ENCODE measurements around the gene CAMSAP3. TPM values are rescaled to one million over a fixed set of nuclear protein-coding genes. Genes with fewer than 3 reads are reported as not detected.
"Not testable (repeated sequence)": the region's sequence is repeated elsewhere in the genome, so short reads cannot be mapped to it uniquely, and the experiment has no call there.

Gene CAMSAP3
- total RNA-seq, 1 donor from 2014 or later, result not detected

- not testable (repeated sequence) for H3K9me3 ChIP-seq (ENCODE audit: control insufficient read depth in 3 of 3, low read length in 3 of 3); H3K36me3 ChIP-seq (ENCODE audit: control insufficient read depth in 3 of 3, insufficient read depth in 3 of 3, low read length in 3 of 3); H3K9ac ChIP-seq (ENCODE audit: low read depth in 1 of 3, low read length in 3 of 3); H3K27me3 ChIP-seq (ENCODE audit: control insufficient read depth in 3 of 3, insufficient read depth in 3 of 3, low read length in 3 of 3); H3K4me1 ChIP-seq (ENCODE audit: control insufficient read depth in 3 of 3, insufficient read depth in 3 of 3, low read length in 3 of 3); H3K4me3 ChIP-seq (ENCODE audit: low read length in 3 of 3); H3K27ac ChIP-seq (ENCODE audit: low read depth, low read length)
Measured at GRCh38 chr19:7577422-7577821, 18.2 kb upstream of the CAMSAP3 start.

DNA sequence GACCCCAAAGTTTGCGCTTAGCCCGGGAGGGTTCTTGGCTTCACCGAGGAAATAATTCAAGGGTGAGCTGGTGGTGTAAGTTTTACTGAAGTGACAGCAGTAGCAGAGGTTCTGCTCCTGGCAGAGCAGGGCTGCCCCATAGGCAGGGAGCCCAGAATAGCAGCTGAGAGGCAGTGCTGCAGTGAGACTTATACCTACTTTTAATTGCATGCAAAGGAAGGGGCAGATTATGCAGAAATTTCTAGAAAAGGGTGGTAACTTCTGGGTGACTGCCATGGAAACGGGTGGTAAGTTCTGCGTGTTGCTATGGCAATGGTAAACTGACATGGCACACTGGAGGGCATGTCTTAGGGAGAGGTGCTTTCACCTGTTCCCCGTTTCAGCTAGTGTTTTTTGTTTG is 17.5 kb upstream of the CAMSAP3 start:
- Histone ChIP-seq H3K9ac (ENCODE audit: low read depth in 1 of 3, low read length in 3 of 3) (no peak overlapping the region), H3K27me3 (ENCODE audit: control insufficient read depth in 3 of 3, insufficient read depth in 3 of 3, low read length in 3 of 3) (no peaks in the 10 kb centered on the region)

DNA sequence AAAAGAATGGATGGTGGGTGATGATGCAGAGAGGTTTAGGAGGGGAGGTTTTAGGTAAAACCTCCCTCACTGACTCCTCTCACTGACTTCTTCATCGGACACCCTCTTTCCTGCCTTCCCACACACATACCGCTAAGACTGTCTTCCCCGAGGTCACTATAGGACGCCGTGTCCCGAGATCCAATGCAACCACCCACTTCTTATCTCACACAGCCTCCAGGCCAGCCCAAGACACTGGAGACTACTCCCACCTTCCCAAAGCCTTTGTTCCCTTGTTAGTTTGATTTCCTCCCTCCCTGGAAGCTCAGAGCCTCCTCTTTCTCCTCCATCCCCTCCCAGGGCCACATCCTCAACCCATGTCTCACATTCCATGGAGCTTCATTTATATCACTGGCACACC is 16.5 kb upstream of the CAMSAP3 start:
- Histone ChIP-seq H3K27me3 (ENCODE audit: control insufficient read depth in 3 of 3, insufficient read depth in 3 of 3, low read length in 3 of 3) (no peaks in the 10 kb centered on the region), H3K27ac (ENCODE audit: low read depth, low read length) (no peak overlapping the region), H3K9me3 (ENCODE audit: control insufficient read depth in 3 of 3, low read length in 3 of 3) (no peaks in the 10 kb centered on the region), H3K36me3 (ENCODE audit: control insufficient read depth in 3 of 3, insufficient read depth in 3 of 3, low read length in 3 of 3) (no peaks in the 10 kb centered on the region), H3K4me3 (ENCODE audit: low read length in 3 of 3) (no peak overlapping the region), H3K9ac (ENCODE audit: low read depth in 1 of 3, low read length in 3 of 3) (no peak overlapping the region), H3K4me1 (ENCODE audit: control insufficient read depth in 3 of 3, insufficient read depth in 3 of 3, low read length in 3 of 3) (no peaks in the 10 kb centered on the region)

More for the DNA sequence above, 17.5 kb upstream of the CAMSAP3 start:
- Histone ChIP-seq H3K9me3 (ENCODE audit: control insufficient read depth in 3 of 3, low read length in 3 of 3) (no peaks in the 10 kb centered on the region), H3K4me3 (ENCODE audit: low read length in 3 of 3) (no peak overlapping the region), H3K36me3 (ENCODE audit: control insufficient read depth in 3 of 3, insufficient read depth in 3 of 3, low read length in 3 of 3) (no peaks in the 10 kb centered on the region), H3K4me1 (ENCODE audit: control insufficient read depth in 3 of 3, insufficient read depth in 3 of 3, low read length in 3 of 3) (no peaks in the 10 kb centered on the region), H3K27ac (ENCODE audit: low read depth, low read length) (no peak overlapping the region)

- Histone ChIP-seq H3K9ac (ENCODE audit: low read depth in 1 of 3, low read length in 3 of 3) (no peak overlapping the region), H3K27ac (ENCODE audit: low read depth, low read length) (no peak overlapping the region), H3K9me3 (ENCODE audit: control insufficient read depth in 3 of 3, low read length in 3 of 3) (no peaks in the 10 kb centered on the region), H3K36me3 (ENCODE audit: control insufficient read depth in 3 of 3, insufficient read depth in 3 of 3, low read length in 3 of 3) (no peaks in the 10 kb centered on the region), H3K4me1 (ENCODE audit: control insufficient read depth in 3 of 3, insufficient read depth in 3 of 3, low read length in 3 of 3) (no peaks in the 10 kb centered on the region), H3K27me3 (ENCODE audit: control insufficient read depth in 3 of 3, insufficient read depth in 3 of 3, low read length in 3 of 3) (no peaks in the 10 kb centered on the region), H3K4me3 (ENCODE audit: low read length in 3 of 3) (no peak overlapping the region)
Measured at GRCh38 chr19:7582446-7582845, 13.2 kb upstream of the CAMSAP3 start.

DNA sequence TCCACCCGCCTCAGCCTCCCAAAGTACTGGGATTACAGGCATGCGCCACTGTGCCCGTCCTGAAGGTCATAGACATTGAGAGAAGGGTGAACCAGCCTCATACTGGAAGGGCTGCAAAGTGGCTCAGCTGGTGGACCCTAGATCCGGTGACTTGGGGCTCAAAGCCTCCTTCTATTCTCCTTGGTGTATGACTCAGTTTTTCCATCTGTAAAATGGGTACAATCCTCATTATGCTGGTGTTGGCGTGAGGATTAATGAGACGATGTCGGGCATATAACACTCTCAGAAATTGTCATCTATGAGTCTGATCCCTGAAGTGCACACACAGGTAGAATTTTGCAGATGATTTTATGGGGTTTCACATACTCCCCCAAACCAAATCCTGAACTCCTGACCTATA is 5.8 kb upstream of the CAMSAP3 start:
- Histone ChIP-seq H3K4me3 (ENCODE audit: low read length in 3 of 3) (no peak overlapping the region), H3K9me3 (ENCODE audit: control insufficient read depth in 3 of 3, low read length in 3 of 3) (no peaks in the 10 kb centered on the region), H3K27ac (ENCODE audit: low read depth, low read length) (no peak overlapping the region), H3K4me1 (ENCODE audit: control insufficient read depth in 3 of 3, insufficient read depth in 3 of 3, low read length in 3 of 3) (no peaks in the 10 kb centered on the region), H3K27me3 (ENCODE audit: control insufficient read depth in 3 of 3, insufficient read depth in 3 of 3, low read length in 3 of 3) (peaks cover 9 to 14% (median 11%) of the 10 kb centered on the region in 3 donors), H3K36me3 (ENCODE audit: control insufficient read depth in 3 of 3, insufficient read depth in 3 of 3, low read length in 3 of 3) (no peaks in the 10 kb centered on the region), H3K9ac (ENCODE audit: low read depth in 1 of 3, low read length in 3 of 3) (no peak overlapping the region)

- no peak overlapping the region for H3K27ac ChIP-seq (ENCODE audit: low read depth, low read length)
- peaks cover 13 to 17% (median 15%) of the 10 kb centered on the region in 3 donors for H3K27me3 ChIP-seq (ENCODE audit: control insufficient read depth in 3 of 3, insufficient read depth in 3 of 3, low read length in 3 of 3)
- no peak overlapping the region for H3K9ac ChIP-seq (ENCODE audit: low read depth in 1 of 3, low read length in 3 of 3)
- no peaks in the 10 kb centered on the region for H3K9me3 ChIP-seq (ENCODE audit: control insufficient read depth in 3 of 3, low read length in 3 of 3)
- H3K4me3 ChIP-seq (ENCODE audit: low read length in 3 of 3), result no peak overlapping the region
- no peaks in the 10 kb centered on the region for H3K36me3 ChIP-seq (ENCODE audit: control insufficient read depth in 3 of 3, insufficient read depth in 3 of 3, low read length in 3 of 3)
- H3K4me1 ChIP-seq (ENCODE audit: control insufficient read depth in 3 of 3, insufficient read depth in 3 of 3, low read length in 3 of 3), result no peaks in the 10 kb centered on the region
Measured at GRCh38 chr19:7590256-7590655, 5.4 kb upstream of the CAMSAP3 start.

GRCh38 chr19:7596211-7596937 is 711 bp downstream of the CAMSAP3 start:
- Histone ChIP-seq H3K27ac (ENCODE audit: low read depth, low read length) (no peak overlapping the region), H3K9ac (ENCODE audit: low read depth in 1 of 3, low read length in 3 of 3) (no peak overlapping the region), H3K36me3 (ENCODE audit: control insufficient read depth in 3 of 3, insufficient read depth in 3 of 3, low read length in 3 of 3) (no peaks in the 10 kb centered on the region), H3K27me3 (ENCODE audit: control insufficient read depth in 3 of 3, insufficient read depth in 3 of 3, low read length in 3 of 3) (peaks cover 30 to 34% (median 32%) of the 10 kb centered on the region in 3 donors), H3K4me1 (ENCODE audit: control insufficient read depth in 3 of 3, insufficient read depth in 3 of 3, low read length in 3 of 3) (peaks cover 0 to 2% (median 0%) of the 10 kb centered on the region in 3 donors), H3K9me3 (ENCODE audit: control insufficient read depth in 3 of 3, low read length in 3 of 3) (no peaks in the 10 kb centered on the region), H3K4me3 (ENCODE audit: low read length in 3 of 3) (no peak overlapping the region)

- H3K9ac ChIP-seq (ENCODE audit: low read depth in 1 of 3, low read length in 3 of 3), result no peak overlapping the region
- peaks cover 0 to 2% (median 0%) of the 10 kb centered on the region in 3 donors for H3K4me1 ChIP-seq (ENCODE audit: control insufficient read depth in 3 of 3, insufficient read depth in 3 of 3, low read length in 3 of 3)
- H3K36me3 ChIP-seq (ENCODE audit: control insufficient read depth in 3 of 3, insufficient read depth in 3 of 3, low read length in 3 of 3), result no peaks in the 10 kb centered on the region
- H3K9me3 ChIP-seq (ENCODE audit: control insufficient read depth in 3 of 3, low read length in 3 of 3), result no peaks in the 10 kb centered on the region
- H3K4me3 ChIP-seq (ENCODE audit: low read length in 3 of 3), result no peak overlapping the region
- peaks cover 32 to 38% (median 35%) of the 10 kb centered on the region in 3 donors for H3K27me3 ChIP-seq (ENCODE audit: control insufficient read depth in 3 of 3, insufficient read depth in 3 of 3, low read length in 3 of 3)
- H3K27ac ChIP-seq (ENCODE audit: low read depth, low read length), result no peak overlapping the region
Measured at GRCh38 chr19:7597689-7598088, 2.0 kb downstream of the CAMSAP3 start.

DNA sequence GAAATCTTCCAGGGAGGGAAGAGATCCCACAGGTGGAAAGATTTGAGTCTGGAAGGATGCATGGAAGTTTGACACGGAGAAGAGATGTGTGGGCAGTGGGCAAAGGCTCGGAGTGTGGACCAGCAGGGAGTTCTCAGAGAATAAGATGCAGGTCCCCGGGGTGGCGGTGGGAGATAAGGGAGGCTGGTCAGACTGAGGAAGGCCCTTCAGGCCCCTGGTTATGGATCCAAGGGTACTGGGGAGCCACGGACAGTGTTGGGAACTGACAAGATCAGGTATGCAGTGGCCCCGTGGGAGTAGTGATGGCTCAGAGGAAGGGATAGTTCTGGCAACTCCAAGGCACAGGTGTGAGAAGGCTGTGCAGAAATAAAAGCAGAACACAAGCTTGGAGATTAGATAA is 2.5 kb downstream of the CAMSAP3 start:
- Histone ChIP-seq H3K36me3 (ENCODE audit: control insufficient read depth in 3 of 3, insufficient read depth in 3 of 3, low read length in 3 of 3) (no peaks in the 10 kb centered on the region), H3K4me1 (ENCODE audit: control insufficient read depth in 3 of 3, insufficient read depth in 3 of 3, low read length in 3 of 3) (peaks cover 0 to 2% (median 0%) of the 10 kb centered on the region in 3 donors), H3K27me3 (ENCODE audit: control insufficient read depth in 3 of 3, insufficient read depth in 3 of 3, low read length in 3 of 3) (peaks cover 32 to 38% (median 35%) of the 10 kb centered on the region in 3 donors), H3K9ac (ENCODE audit: low read depth in 1 of 3, low read length in 3 of 3) (no peak overlapping the region), H3K9me3 (ENCODE audit: control insufficient read depth in 3 of 3, low read length in 3 of 3) (no peaks in the 10 kb centered on the region), H3K4me3 (ENCODE audit: low read length in 3 of 3) (no peak overlapping the region), H3K27ac (ENCODE audit: low read depth, low read length) (no peak overlapping the region)

DNA sequence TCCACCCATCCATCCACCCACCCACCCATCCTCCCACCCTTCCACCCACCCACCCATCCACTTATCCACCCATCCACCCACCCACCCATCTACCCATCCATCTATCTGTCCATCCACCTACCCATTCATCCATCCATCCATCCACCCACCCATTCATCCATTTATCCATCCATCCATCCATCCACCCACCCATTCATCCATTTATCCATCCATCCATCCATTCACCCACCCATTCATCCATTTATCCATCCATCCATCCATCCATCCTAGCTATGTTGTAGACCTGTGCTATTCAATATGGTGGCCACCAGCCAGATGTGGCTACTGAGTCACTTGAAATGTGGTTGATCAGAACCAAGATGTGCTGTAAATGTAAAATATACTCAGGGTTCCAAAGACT is 5.1 kb downstream of the CAMSAP3 start:
- H3K9me3 ChIP-seq (ENCODE audit: control insufficient read depth in 3 of 3, low read length in 3 of 3), result no peaks in the 10 kb centered on the region
- no peak overlapping the region for H3K9ac ChIP-seq (ENCODE audit: low read depth in 1 of 3, low read length in 3 of 3)
- H3K4me1 ChIP-seq (ENCODE audit: control insufficient read depth in 3 of 3, insufficient read depth in 3 of 3, low read length in 3 of 3), result peaks cover 0 to 2% (median 0%) of the 10 kb centered on the region in 3 donors
- no peak overlapping the region for H3K4me3 ChIP-seq (ENCODE audit: low read length in 3 of 3)
- H3K27me3 ChIP-seq (ENCODE audit: control insufficient read depth in 3 of 3, insufficient read depth in 3 of 3, low read length in 3 of 3), result peaks cover 31 to 38% (median 32%) of the 10 kb centered on the region in 3 donors
- H3K27ac ChIP-seq (ENCODE audit: low read depth, low read length), result no peak overlapping the region
- H3K36me3 ChIP-seq (ENCODE audit: control insufficient read depth in 3 of 3, insufficient read depth in 3 of 3, low read length in 3 of 3), result no peaks in the 10 kb centered on the region
